ENCODE measurements around the gene LYRM1. TPM values are rescaled to one million over a fixed set of nuclear protein-coding genes. Genes with fewer than 3 reads are reported as not detected.

The LYRM1 gene
- total and polyA plus RNA-seq, 2 of the 4 experiments (the other 2 are of a cell fraction): 19.0 to 35.0 TPM

- Histone ChIP-seq H2BK20ac (ENCODE audit: low read depth, low read length) (no peak overlapping the region), H3K79me1 (ENCODE audit: low read depth in 1 of 2, low read length in 2 of 2) (no peaks in the 10 kb centered on the region), H2AK9ac (replicated peaks; ENCODE audit: low read depth, low read length, poor library complexity) (no peak overlapping the region), H3K9me1 (ENCODE audit: insufficient read depth, low read length) (no peaks in the 10 kb centered on the region), H4K8ac (ENCODE audit: low read depth in 2 of 2, low read length in 2 of 2) (no peak overlapping the region), H4K91ac (ENCODE audit: insufficient read depth, low read depth, low read length) (no peak overlapping the region), H3K4me1 (ENCODE audit: control insufficient read depth, insufficient read depth, low read length) (no peaks in the 10 kb centered on the region; the same call in 1 of the 2 replicates), H3K27me3 (ENCODE audit: control insufficient read depth, insufficient read depth, low read length) (no peaks in the 10 kb centered on the region), H3K9ac (ENCODE audit: low read depth, low read length) (no peak overlapping the region), H3K18ac (ENCODE audit: low read depth, low read length) (no peak overlapping the region), H3K23ac (ENCODE audit: low read depth, low read length) (no peak overlapping the region), H3K36me3 (ENCODE audit: control insufficient read depth, insufficient read depth, low read length) (no peaks in the 10 kb centered on the region), H3K56ac (ENCODE audit: extremely low read depth, insufficient read depth, low read length) (no peak overlapping the region), H3K14ac (replicated peaks; ENCODE audit: low read depth, low read length) (no peak overlapping the region), H4K5ac (ENCODE audit: low read depth, low read length) (no peak overlapping the region), H2BK5ac (ENCODE audit: low read depth, low read length, poor library complexity, severe bottlenecking) (no peak overlapping the region), H2BK120ac (ENCODE audit: low read depth, low read length) (no peak overlapping the region), H3K4ac (ENCODE audit: low read depth, low read length) (no peak overlapping the region), H3K27ac (ENCODE audit: insufficient read depth, low read length) (no peak overlapping the region), H3K9me3 (ENCODE audit: control insufficient read depth, insufficient read depth, low read length) (no peaks in the 10 kb centered on the region), H3K4me3 (ENCODE audit: insufficient read depth, low read depth, low read length) (no peak overlapping the region), H4K20me1 (ENCODE audit: insufficient read depth, low read length) (no peaks in the 10 kb centered on the region), H2BK15ac (ENCODE audit: low read depth, low read length) (no peak overlapping the region), H2AFZ (replicated peaks; ENCODE audit: low read length, poor library complexity) (no peak overlapping the region), H3K4me2 (ENCODE audit: low read depth, low read length) (no peak overlapping the region), H2AK5ac (ENCODE audit: low read depth, low read length) (no peak overlapping the region)
- intact Hi-C loops (cut with micrococcal nuclease): no loop called here
- in situ Hi-C loops (cut with MboI; ENCODE audit: low sequenced_read_pairs): no loop called here
- DNase-seq: no peak
- ATAC-seq (ENCODE audit: low read depth): no peak
- TF ChIP-seq MXI1 (IDR thresholded peaks at IDR 0.05; ENCODE audit: borderline replicate concordance, low read depth, low read length) (no peak), BHLHE40 (IDR thresholded peaks at IDR 0.05; ENCODE audit: low read depth, low read length) (no peak), SMC3 (IDR thresholded peaks at IDR 0.05; ENCODE audit: low read depth, low read length) (no peak), MAFK (IDR thresholded peaks at IDR 0.05; ENCODE audit: low read depth, low read length) (no peak)
- no TSS peak for BruUV-seq (replicated peaks)
- WGBS, 2 experiments (ENCODE audit: extremely low coverage in 2 of 2, insufficient read length in 1 of 2): 100% methylated on average over 1 of the region's 1 CpG; no CpG with 5 or more reads in 1 of the 2 experiments
- dilution Hi-C loops (cut with HindIII; ENCODE audit: low sequenced_read_pairs, unreplicated experiment): no loop called here
- CTCF ChIA-PET: no interaction called here
- POLR2A ChIA-PET (ENCODE audit: unreplicated experiment): no interaction called here
These were observed 29.8 kb downstream of the LYRM1 start for GRCh38 chr16:20930365-20930690.

All from IMR-90 (cell line).